Adrenal gland (tissue), 12 donors: ENCODE results near the gene DPP6. TPM values are rescaled to one million over a fixed set of nuclear protein-coding genes. Genes with fewer than 3 reads are reported as not detected.
A peak's percentile ranks its signal among the peaks of the same experiment; 100 is the strongest.

ENCODE experiments used
- DNase-seq, 7 donors: peaks; one replicate each; pipeline ENCODE4 v3.0.0-alpha.2; 2019 to 2020
- H3K27ac ChIP-seq, 5 donors: fragments of 200-600 bp; sonication (generic) in 4 of 5; 1 replicate in 3 of 5; 2 replicates in 2 of 5; pipeline versions ENCODE4 v1.5.1 to v1.8.0; 2016 to 2020; ENCODE audit warnings: mild to moderate bottlenecking in 1 of 5
- H3K27me3 ChIP-seq: fragments of 200-600 bp; 2 replicates; pipeline ENCODE4 v1.8.0; 2021
- H3K36me3 ChIP-seq, 2 donors: fragments of 200-600 bp; replicated peaks in 1 of 2; 1 replicate in 1 of 2; 2 replicates in 1 of 2; pipeline versions ENCODE4 v1.5.1 to v1.8.0; 2018 to 2022
- H3K4me1 ChIP-seq, 2 donors: fragments of 200-600 bp; replicated peaks in 1 of 2; 1 replicate in 1 of 2; 2 replicates in 1 of 2; pipeline versions ENCODE4 v1.5.1 to v1.8.0; 2018 to 2021
- H3K4me3 ChIP-seq, 4 donors: fragments of 200-600 bp; sonication (generic) in 3 of 4; one replicate each; pipeline ENCODE4 v1.5.1; 2016 to 2018
- H3K9me3 ChIP-seq, 3 donors: fragments of 200-600 bp; sonication (generic) in 1 of 3; replicated peaks in 1 of 3; 1 replicate in 2 of 3; 2 replicates in 1 of 3; pipeline versions ENCODE4 v1.5.1 to v1.8.0; 2016 to 2021
- CTCF ChIP-seq, 6 experiments: fragments of 450-650 bp in 4 of 6; fragments of 200-600 bp in 2 of 6; sonication (generic) in 1 of 6; IDR thresholded peaks; 1 replicate in 5 of 6; 2 replicates in 1 of 6; pipeline versions ENCODE4 v1.5.1 to v1.8.0; 2016 to 2021; ENCODE audit warnings: antibody characterized with exemption in 6 of 6, mild to moderate bottlenecking in 2 of 6, moderate library complexity in 1 of 6
- POLR2A ChIP-seq, 2 donors: fragments of 450-650 bp; IDR thresholded peaks; one replicate each; pipeline ENCODE4 v1.6.1; 2017; ENCODE audit warnings: antibody characterized with exemption in 2 of 2, mild to moderate bottlenecking in 2 of 2, moderate library complexity in 1 of 2
- WGBS, 4 donors: extraction: QIAGEN DNeasy Blood & Tissue Kit in 2 of 4; methylation state at CpG; one replicate each; pipeline versions ENCODE4 v1.1.5 to v1.1.7; 2013 to 2017; 5-methylcytosine and 5-hydroxymethylcytosine counted together
- intact Hi-C, 2 donors: fragments of 100-400 bp; cut with DNase I; formaldehyde crosslinking; loops; one replicate each; pipeline versions ENCODE4 v1.14.1 to v1.15.0; 2022 to 2023
- polyA plus RNA-seq, 3 donors: library from polyadenylated mRNA; stranded (reverse); fragments of 200-250 nt in 2 of 3; fragments of 350-450 nt in 1 of 3; fragmentation: Illumina TruSeq in 1 of 3; extraction: RNeasy Lipid Tissue Mini Kit (QIAGEN cat#74804) in 1 of 3; gene quantifications; one replicate each; pipeline ENCODE4 v1.2.3, GENCODE V29; 2013 to 2014
- total RNA-seq, 9 donors: library from RNA; depleted of rRNA in 4 of 9; stranded (reverse); fragments of >200 nt in 4 of 9; fragments of 120-200 nt in 1 of 9; fragmentation: NEBNext Ultra II Directional in 1 of 9; extraction: Animal tissue kit (Norgen Biotek cat#: 25700) in 1 of 9; gene quantifications; one replicate each; pipeline versions ENCODE4 v1.1.0 to v1.2.4, GENCODE V29; 2013 to 2023
- donor health status: healthy with polysubstance abuse.
- donor health status: Bipolar disorder and iron deficiency.
- donor health status: DM: yes; HTN: yes; CAD: no.
- donor health status: DM: no; HTN: no; CAD: no.
- donor health status: DM: no; HTN: no; CAD: no.
- donor health status: DM: yes; HTN: yes; CAD: no.

Gene DPP6
- total and polyA plus RNA-seq, 12 donors: 0.39 to 13.1 (median 5.1) TPM

GRCh38 chr7:154372011-154372601, 319.9 kb downstream of the DPP6 start:
- TF ChIP-seq CTCF (IDR thresholded peaks at IDR 0.05): no peak
- TF ChIP-seq POLR2A (IDR thresholded peaks at IDR 0.05): no peak
- intact Hi-C loops: no loop called here
- H3K4me3 ChIP-seq: no peak overlapping the region
- H3K27me3 ChIP-seq: no peaks in the 10 kb centered on the region
- peak in 1 of 7 donors; percentile 66 for DNase-seq
- H3K36me3 ChIP-seq: no peaks in the 10 kb centered on the region
- H3K9me3 ChIP-seq: no peaks in the 10 kb centered on the region
- H3K27ac ChIP-seq: no peak overlapping the region
- no peaks in the 10 kb centered on the region for H3K4me1 ChIP-seq
- 68 to 74% (median 70%) methylated on average over 9 to 12 of the region's 12 CpGs for WGBS, 4 donors

- no peaks in the 10 kb centered on the region for H3K36me3 ChIP-seq
- no peak overlapping the region for H3K27ac ChIP-seq
- no peak overlapping the region for H3K4me3 ChIP-seq
- 43 to 70% (median 67%) methylated on average over 3 of the region's 3 CpGs for WGBS, 4 donors
- H3K27me3 ChIP-seq: no peaks in the 10 kb centered on the region
- intact Hi-C loops: no loop called here
- TF ChIP-seq POLR2A (IDR thresholded peaks at IDR 0.05): no peak
- no peak for TF ChIP-seq CTCF (IDR thresholded peaks at IDR 0.05)
- H3K4me1 ChIP-seq: no peaks in the 10 kb centered on the region
- H3K9me3 ChIP-seq: no peaks in the 10 kb centered on the region
- no peak for DNase-seq
These were observed 321.8 kb downstream of the DPP6 start for GRCh38 chr7:154373956-154374355.

GRCh38 chr7:154375956-154376355, 323.8 kb downstream of the DPP6 start:
- 71 to 78% (median 76%) methylated on average over 5 of the region's 5 CpGs for WGBS, 4 donors
- Histone ChIP-seq H3K4me1 (no peaks in the 10 kb centered on the region), H3K9me3 (no peaks in the 10 kb centered on the region), H3K4me3 (no peak overlapping the region), H3K27me3 (no peaks in the 10 kb centered on the region), H3K27ac (no peak overlapping the region), H3K36me3 (no peaks in the 10 kb centered on the region)
- no peak for DNase-seq
- intact Hi-C loops: no loop called here
- TF ChIP-seq CTCF (IDR thresholded peaks at IDR 0.05) (no peak), POLR2A (IDR thresholded peaks at IDR 0.05) (no peak)

GRCh38 chr7:154380771-154381170, 328.6 kb downstream of the DPP6 start:
- H3K36me3 ChIP-seq: no peaks in the 10 kb centered on the region
- TF ChIP-seq POLR2A (IDR thresholded peaks at IDR 0.05): no peak
- no peak for TF ChIP-seq CTCF (IDR thresholded peaks at IDR 0.05)
- H3K27ac ChIP-seq: no peak overlapping the region
- WGBS, 4 donors: 42 to 77% (median 59%) methylated on average over 2 to 3 of the region's 3 CpGs
- no peak for DNase-seq
- H3K4me1 ChIP-seq: no peaks in the 10 kb centered on the region
- no peak overlapping the region for H3K4me3 ChIP-seq
- no peaks in the 10 kb centered on the region for H3K9me3 ChIP-seq
- intact Hi-C loops: no loop called here
- no peaks in the 10 kb centered on the region for H3K27me3 ChIP-seq
